Measurements from ENCODE around the gene GRID1.

GRID1 gene

GRCh38 chr10:86294346-86295265 is 72.0 kb downstream of the GRID1 start:
- H3K27me3 ChIP-seq (ENCODE audit: low read depth): no peaks in the 10 kb centered on the region
- H3K36me3 ChIP-seq (replicated peaks): no peaks in the 10 kb centered on the region
- in situ Hi-C loops (cut with MboI; ENCODE audit: low sequenced_read_pairs): no loop called here
- peaks cover 11% of the 10 kb centered on the region; the same call in 1 of the 2 replicates for H3K4me1 ChIP-seq
- no peak for DNase-seq (ENCODE audit: low spot score in 2 of 2)
- no peak overlapping the region for H3K4me3 ChIP-seq
- H3K9me3 ChIP-seq: no peaks in the 10 kb centered on the region

GRCh38 chr10:86293396-86293791 is 73.2 kb downstream of the GRID1 start:
- DNase-seq (ENCODE audit: low spot score in 2 of 2): peak; percentile 44 to 70
- no peaks in the 10 kb centered on the region for H3K36me3 ChIP-seq (replicated peaks)
- in situ Hi-C loops (cut with MboI; ENCODE audit: low sequenced_read_pairs): no loop called here
- H3K9me3 ChIP-seq: no peaks in the 10 kb centered on the region
- H3K27me3 ChIP-seq (ENCODE audit: low read depth): no peaks in the 10 kb centered on the region
- H3K4me1 ChIP-seq: peaks cover 11% of the 10 kb centered on the region; the same call in 1 of the 2 replicates
- no peak overlapping the region for H3K4me3 ChIP-seq

GRCh38 chr10:86292462-86293395 is 73.9 kb downstream of the GRID1 start:
- Histone ChIP-seq H3K9me3 (no peaks in the 10 kb centered on the region), H3K27me3 (ENCODE audit: low read depth) (no peaks in the 10 kb centered on the region), H3K36me3 (replicated peaks) (no peaks in the 10 kb centered on the region), H3K4me3 (no peak overlapping the region), H3K4me1 (peaks cover 9% of the 10 kb centered on the region; the same call in 1 of the 2 replicates)
- in situ Hi-C loops (cut with MboI; ENCODE audit: low sequenced_read_pairs): no loop called here
- DNase-seq (ENCODE audit: low spot score in 2 of 2): no peak

DNA sequence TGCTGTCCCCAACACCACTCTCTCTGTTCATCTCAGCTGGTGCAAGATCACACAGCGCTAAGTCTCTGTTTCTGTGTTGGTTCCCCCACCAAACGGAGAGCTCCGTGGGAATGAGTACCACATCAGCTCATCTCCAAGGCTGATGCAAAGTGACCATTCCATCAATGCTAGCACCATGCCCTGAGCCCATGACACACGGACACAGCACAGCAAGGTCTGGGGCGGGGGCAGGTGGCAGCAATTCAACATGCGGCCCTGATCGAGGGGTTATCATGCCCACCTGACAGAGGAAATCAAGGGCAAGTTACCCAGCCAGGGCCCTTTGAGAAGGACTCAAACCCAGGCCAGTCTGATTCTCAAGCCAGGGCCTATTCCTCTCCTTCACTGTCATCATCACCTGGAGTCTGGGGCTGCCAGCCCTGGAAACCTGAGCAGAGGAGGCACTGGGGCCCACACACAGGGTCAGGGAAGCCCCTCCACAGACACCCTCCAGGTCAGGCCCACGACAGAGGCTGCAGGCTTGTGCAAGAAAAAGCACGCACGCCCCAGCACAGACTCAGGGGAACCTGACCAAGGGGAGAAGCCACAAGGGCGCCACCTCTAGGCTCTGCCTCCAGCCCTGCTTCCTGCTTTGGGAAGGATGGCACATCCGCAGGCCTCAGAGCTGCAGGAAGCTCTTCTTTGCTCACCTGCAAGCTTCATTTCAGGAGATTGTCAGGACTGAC is 74.8 kb downstream of the GRID1 start:
- H3K27me3 ChIP-seq (ENCODE audit: low read depth): no peaks in the 10 kb centered on the region
- in situ Hi-C loops (cut with MboI; ENCODE audit: low sequenced_read_pairs): no loop called here
- H3K36me3 ChIP-seq (replicated peaks): no peaks in the 10 kb centered on the region
- no peak overlapping the region for H3K4me3 ChIP-seq
- no peaks in the 10 kb centered on the region for H3K9me3 ChIP-seq
- DNase-seq (ENCODE audit: low spot score in 2 of 2): no peak
- peaks cover 9% of the 10 kb centered on the region; the same call in 1 of the 2 replicates for H3K4me1 ChIP-seq

- in situ Hi-C loops (cut with MboI; ENCODE audit: low sequenced_read_pairs): no loop called here
- no peaks in the 10 kb centered on the region for H3K27me3 ChIP-seq (ENCODE audit: low read depth)
- no peaks in the 10 kb centered on the region for H3K36me3 ChIP-seq (replicated peaks)
- no peak for DNase-seq (ENCODE audit: low spot score in 2 of 2)
- H3K4me3 ChIP-seq: no peak overlapping the region
- H3K9me3 ChIP-seq: no peaks in the 10 kb centered on the region
- peaks cover 9% of the 10 kb centered on the region; the same call in 1 of the 2 replicates for H3K4me1 ChIP-seq
Measured at GRCh38 chr10:86290933-86291615, 75.5 kb downstream of the GRID1 start.

DNA sequence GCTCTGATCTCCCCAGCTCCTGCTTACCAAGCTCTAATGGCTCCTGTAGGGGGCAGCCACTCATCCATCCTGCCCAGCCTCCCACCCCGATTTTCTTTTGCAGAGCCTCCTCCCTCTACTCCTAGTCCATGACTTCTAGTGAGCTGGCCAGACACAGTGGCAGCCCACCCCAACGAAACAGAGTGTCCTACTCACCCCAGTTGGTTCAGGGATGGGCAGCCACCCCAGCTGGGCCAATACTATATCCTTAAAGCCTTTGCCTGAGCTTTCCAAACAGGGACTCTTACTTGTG is 77.1 kb downstream of the GRID1 start:
- H3K4me1 ChIP-seq: peaks cover 9% of the 10 kb centered on the region; the same call in 1 of the 2 replicates
- no peaks in the 10 kb centered on the region for H3K36me3 ChIP-seq (replicated peaks)
- no peaks in the 10 kb centered on the region for H3K9me3 ChIP-seq
- H3K4me3 ChIP-seq: no peak overlapping the region
- no peak for DNase-seq (ENCODE audit: low spot score in 2 of 2)
- H3K27me3 ChIP-seq (ENCODE audit: low read depth): no peaks in the 10 kb centered on the region
- in situ Hi-C loops (cut with MboI; ENCODE audit: low sequenced_read_pairs): no loop called here

DNA sequence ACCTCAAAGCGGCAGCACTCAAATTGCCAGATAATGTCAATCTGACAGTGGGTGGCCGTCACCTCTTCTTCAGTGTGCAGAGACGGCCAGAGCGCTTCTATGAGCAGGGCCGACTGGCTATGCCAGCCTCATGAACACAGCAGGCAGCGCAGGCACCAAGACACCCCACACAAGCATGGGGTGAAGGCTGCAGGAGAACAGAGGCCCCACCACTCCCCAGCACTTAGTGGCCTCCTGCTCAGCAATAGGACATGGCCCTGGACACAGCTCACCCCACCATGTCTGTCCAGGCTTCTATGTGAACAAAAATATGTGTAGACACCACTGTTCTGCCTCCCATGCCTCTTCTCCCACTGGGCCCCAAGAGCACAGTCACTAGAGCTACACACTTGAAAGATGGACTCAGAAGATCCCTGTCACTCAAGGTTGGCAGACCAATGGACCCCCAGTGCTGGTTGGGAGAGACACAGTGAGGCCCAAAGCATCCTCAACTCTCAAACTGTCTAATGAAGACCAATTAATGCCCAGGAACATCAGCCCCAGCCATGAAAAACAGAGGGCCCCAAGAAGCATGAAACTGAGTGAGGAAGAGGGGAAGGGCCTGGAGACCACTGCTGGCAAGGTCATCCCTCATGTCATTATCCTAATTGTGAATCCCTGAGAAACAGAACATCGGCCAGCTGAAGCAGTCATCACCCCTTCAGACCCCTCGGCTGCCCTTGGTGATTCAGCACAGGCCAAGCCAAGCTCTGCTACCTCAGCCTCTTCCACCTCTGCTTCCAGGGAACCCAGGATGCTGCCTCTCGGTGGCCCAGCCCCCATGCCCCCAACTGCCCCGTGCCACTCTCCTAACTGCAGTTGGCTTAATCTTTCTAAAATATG is 77.7 kb downstream of the GRID1 start:
- Histone ChIP-seq H3K36me3 (replicated peaks) (no peaks in the 10 kb centered on the region), H3K4me3 (no peak overlapping the region), H3K4me1 (peaks cover 9% of the 10 kb centered on the region; the same call in 1 of the 2 replicates), H3K27me3 (ENCODE audit: low read depth) (no peaks in the 10 kb centered on the region), H3K9me3 (no peaks in the 10 kb centered on the region)
- in situ Hi-C loops (cut with MboI; ENCODE audit: low sequenced_read_pairs): no loop called here
- no peak for DNase-seq (ENCODE audit: low spot score in 2 of 2)

DNA sequence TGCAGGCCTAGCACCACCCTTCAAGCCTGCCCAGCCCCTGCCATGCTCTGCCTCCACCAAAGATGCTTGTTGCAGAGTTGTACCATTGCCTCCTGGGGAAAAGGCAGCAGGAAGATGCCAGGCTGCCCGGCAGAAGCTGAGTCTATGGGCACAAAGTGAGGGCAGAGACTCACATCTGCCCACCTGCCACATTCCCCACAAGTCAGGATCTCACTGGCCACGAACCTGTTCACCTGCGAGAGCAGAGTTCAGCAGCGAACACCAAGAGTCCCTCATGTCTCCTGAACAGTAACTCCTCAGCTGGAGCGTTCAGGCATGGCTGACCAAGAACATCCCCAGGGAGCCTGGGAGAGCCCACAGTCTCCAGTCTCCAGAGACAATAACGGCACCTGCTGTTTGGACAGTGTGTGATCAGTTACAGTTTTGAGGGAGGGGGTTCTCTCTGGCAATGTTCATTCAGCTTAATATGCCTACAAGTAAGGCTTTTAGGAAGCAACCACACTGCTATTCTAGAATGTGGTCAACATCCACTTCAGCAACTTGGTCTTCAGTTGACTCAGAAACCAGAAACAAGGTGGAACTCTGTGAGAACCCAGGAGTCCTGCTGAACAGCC is 78.5 kb downstream of the GRID1 start:
- in situ Hi-C loops (cut with MboI; ENCODE audit: low sequenced_read_pairs): no loop called here
- no peak for DNase-seq (ENCODE audit: low spot score in 2 of 2)

DNA sequence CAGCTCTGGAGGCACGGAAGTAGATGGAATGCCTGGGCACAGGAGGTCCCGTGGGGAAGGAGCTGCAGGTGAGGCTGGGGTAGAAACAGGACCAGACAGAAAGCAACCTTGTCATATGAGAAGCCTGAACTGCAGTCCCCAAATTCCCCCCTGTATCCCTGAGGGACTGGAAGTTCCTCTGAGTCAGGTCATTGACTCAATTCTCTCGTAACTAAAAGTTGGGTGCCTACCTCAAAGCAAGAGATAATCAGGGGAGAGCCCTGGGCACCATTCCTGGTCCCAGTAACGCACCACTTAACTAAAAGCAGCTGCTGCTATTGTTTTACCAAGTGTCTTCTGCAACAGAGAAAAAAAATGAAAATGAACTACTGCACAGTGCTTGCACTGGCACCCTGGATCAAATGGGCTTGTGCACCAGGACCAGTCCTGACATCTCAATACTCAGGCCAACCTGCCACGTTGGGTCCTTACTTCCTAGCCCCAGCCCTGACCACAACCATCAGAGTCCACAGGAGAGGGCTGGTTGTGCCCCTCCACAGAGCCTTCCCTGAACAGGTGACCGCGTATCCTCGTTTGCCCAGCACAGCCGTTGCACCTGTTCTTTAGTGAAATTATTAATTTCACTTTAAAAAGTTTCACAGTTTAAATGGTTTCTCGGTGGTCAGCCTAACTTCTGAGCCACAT is 79.3 kb downstream of the GRID1 start:
- in situ Hi-C loops (cut with MboI; ENCODE audit: low sequenced_read_pairs): no loop called here
- H3K9me3 ChIP-seq: no peaks in the 10 kb centered on the region
- no peak overlapping the region for H3K4me3 ChIP-seq
- no peak for DNase-seq (ENCODE audit: low spot score in 2 of 2)
- H3K4me1 ChIP-seq: no peaks in the 10 kb centered on the region
- no peaks in the 10 kb centered on the region for H3K36me3 ChIP-seq (replicated peaks)
- H3K27me3 ChIP-seq (ENCODE audit: low read depth): no peaks in the 10 kb centered on the region

More for the DNA sequence above, 78.5 kb downstream of the GRID1 start:
- H3K9me3 ChIP-seq: no peaks in the 10 kb centered on the region
- no peaks in the 10 kb centered on the region for H3K27me3 ChIP-seq (ENCODE audit: low read depth)
- no peaks in the 10 kb centered on the region for H3K36me3 ChIP-seq (replicated peaks)
- no peak overlapping the region for H3K4me3 ChIP-seq
- peaks cover 2% of the 10 kb centered on the region; the same call in 1 of the 2 replicates for H3K4me1 ChIP-seq

DNA sequence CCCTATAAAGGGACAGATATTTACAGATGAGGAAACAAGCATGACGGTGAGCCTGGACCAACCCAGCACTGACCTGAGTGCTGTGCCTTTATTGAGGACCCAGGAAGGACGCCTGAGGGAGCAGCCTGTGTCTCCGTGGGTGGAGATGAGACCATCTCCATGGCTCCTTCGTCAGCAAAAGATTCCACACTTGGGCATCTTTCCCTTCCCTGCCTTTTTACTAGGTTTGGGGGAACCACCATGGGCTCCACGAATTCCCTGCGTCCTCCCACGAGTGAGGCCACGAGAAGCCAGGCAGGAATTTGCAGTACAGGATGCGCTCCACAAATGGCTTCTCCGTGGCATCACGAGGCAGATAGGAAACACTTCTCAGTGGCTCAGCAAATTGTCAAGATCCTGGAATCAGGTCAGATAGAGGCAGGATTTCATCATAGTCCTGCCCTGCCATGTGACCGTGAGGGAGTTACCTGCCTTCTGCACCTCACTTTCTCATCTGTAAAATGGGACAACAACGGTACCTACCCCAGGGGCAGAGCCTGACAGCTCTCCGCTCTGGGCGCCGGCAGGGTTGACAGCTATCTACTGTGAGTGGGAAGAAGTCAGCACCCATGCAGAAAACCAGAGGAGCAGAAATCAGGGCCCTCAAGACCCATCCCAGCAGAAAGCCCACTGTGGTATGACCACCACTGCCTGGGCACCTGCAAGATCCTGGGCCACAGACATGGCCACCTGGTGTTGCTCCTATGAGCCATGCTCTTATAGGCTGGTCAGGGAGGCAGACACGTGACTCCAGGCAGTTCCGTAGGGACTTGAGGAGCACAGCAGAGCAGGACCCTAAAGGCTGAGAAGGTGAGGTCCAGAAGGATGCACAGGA is 80.1 kb downstream of the GRID1 start:
- no peak for DNase-seq (ENCODE audit: low spot score in 2 of 2)

More for the DNA sequence above, 80.1 kb downstream of the GRID1 start:
- Histone ChIP-seq H3K36me3 (replicated peaks) (no peaks in the 10 kb centered on the region), H3K4me1 (no peaks in the 10 kb centered on the region), H3K4me3 (no peak overlapping the region), H3K27me3 (ENCODE audit: low read depth) (no peaks in the 10 kb centered on the region), H3K9me3 (no peaks in the 10 kb centered on the region)
- in situ Hi-C loops (cut with MboI; ENCODE audit: low sequenced_read_pairs): no loop called here
